ENCODE data around the gene WAC. TPM values are rescaled to one million over a fixed set of nuclear protein-coding genes. Genes with fewer than 3 reads are reported as not detected.

WAC gene
- total and polyA plus RNA-seq, 9 of the 15 experiments (the other 6 are each of a cell fraction or from before 2014, with no cell fraction given) = 24.8 to 123 (median 78.2) TPM

DNA sequence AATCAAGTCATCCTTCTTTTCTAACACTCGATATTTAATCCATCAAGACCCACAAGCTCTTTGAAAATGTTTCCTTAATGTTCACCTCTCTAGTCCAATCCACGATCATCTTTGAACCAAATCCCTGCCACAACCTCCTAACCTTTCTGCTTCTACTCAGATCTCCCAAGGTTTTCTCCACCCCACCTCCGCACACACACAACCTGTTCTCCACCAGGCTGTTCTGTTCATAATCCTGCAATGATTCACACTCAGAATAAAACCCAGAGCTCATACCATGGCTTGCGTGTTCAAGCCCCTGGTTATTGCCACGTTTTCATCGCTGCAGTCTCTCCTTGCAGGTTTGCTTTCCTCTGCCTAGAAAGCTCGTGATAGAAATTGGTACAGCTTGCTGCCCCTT is 90.6 kb downstream of the WAC start:
- no peak for DNase-seq (ENCODE audit: extremely low read depth in 1 of 4, low spot score in 3 of 4)
- Histone ChIP-seq H3K79me2 (ENCODE audit: control insufficient read depth, insufficient read depth, low read length) (no peaks in the 10 kb centered on the region), H3K4me3 (no peak overlapping the region), H3K9me1 (ENCODE audit: control insufficient read depth, insufficient read depth, low read length) (no peaks in the 10 kb centered on the region), H3K9ac (ENCODE audit: insufficient read depth in 1 of 2, low read depth in 2 of 2, low read length in 2 of 2) (no peak overlapping the region), H3K4me2 (ENCODE audit: insufficient read depth, low read length) (no peak overlapping the region), H3K4me1 (replicated peaks in 1 of 2; ENCODE audit: control insufficient read depth in 2 of 2, insufficient read depth in 2 of 2, low read length in 2 of 2) (no peaks in the 10 kb centered on the region), H3K9me3 (replicated peaks; ENCODE audit: control insufficient read depth, insufficient read depth, low read depth, low read length) (no peaks in the 10 kb centered on the region), H2AFZ (ENCODE audit: low read depth, low read length) (no peak overlapping the region), H3K27me3 (ENCODE audit: control insufficient read depth in 2 of 2, insufficient read depth in 2 of 2, low read length in 2 of 2) (peaks cover 2 to 6% of the 10 kb centered on the region in 2 experiments; a peak in 2 of 5 replicates), H3K27ac (ENCODE audit: extremely low read depth, low read depth, low read length) (no peak overlapping the region), H3K36me3 (ENCODE audit: control insufficient read depth, insufficient read depth, low read length) (peaks cover 22% of the 10 kb centered on the region; the same call in 2 of the 3 replicates), H4K20me1 (replicated peaks; ENCODE audit: control insufficient read depth, insufficient read depth, low read length) (peaks cover 13% of the 10 kb centered on the region; the same call in 1 of the 2 replicates)
- BruUV-seq (replicated peaks) = no TSS peak
- WGBS (ENCODE audit: insufficient coverage, low coverage, missing lambda C conversion rate) = 44% methylated on average over 7 of the region's 7 CpGs
- in situ Hi-C loops (cut with MboI) (no loop called here), intact Hi-C loops (cut with micrococcal nuclease) (loop anchor here (10.0 kb wide), 1 partner anchor 189 kb away; no protein-coding TSS in a partner anchor)
- FAIRE-seq = no peak
- ChIA-PET POLR2A (interaction anchor here (0.6 to 1.3 kb wide), 5 partner anchors 11 to 77 kb away, joined by 3 to 5 read pairs (median 3); no protein-coding TSS in a partner anchor), CTCF (ENCODE audit: low intra/inter-chr PET ratio) (no interaction called here)
- ATAC-seq = peak; percentile 33
- no peak for TF ChIP-seq CBX8 (IDR thresholded peaks at IDR 0.05; ENCODE audit: borderline replicate concordance, extremely low read depth, low read depth, low read length, poor library complexity, severe bottlenecking)
- no peak for TF ChIP-seq HNRNPK (IDR thresholded peaks at IDR 0.05; ENCODE audit: low read depth, low read length, poor library complexity, severe bottlenecking)
- TF ChIP-seq TAF7 (tag; IDR thresholded peaks at IDR 0.05) = no peak
- no peak for TF ChIP-seq ATF7 (IDR thresholded peaks at IDR 0.05)
- TF ChIP-seq, protein P1, sequence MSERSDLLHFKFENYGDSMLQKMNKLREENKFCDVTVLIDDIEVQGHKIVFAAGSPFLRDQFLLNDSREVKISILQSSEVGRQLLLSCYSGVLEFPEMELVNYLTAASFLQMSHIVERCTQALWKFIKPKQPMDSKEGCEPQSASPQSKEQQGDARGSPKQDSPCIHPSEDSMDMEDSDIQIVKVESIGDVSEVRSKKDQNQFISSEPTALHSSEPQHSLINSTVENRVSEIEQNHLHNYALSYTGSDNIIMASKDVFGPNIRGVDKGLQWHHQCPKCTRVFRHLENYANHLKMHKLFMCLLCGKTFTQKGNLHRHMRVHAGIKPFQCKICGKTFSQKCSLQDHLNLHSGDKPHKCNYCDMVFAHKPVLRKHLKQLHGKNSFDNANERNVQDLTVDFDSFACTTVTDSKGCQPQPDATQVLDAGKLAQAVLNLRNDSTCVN (CRISPR knock-in tag; IDR thresholded peaks at IDR 0.05) = no peak
- TF ChIP-seq POLR2AphosphoS2 (IDR thresholded peaks at IDR 0.05; ENCODE audit: low read length) = peak; percentile 41; the same call in 1 of the 2 replicates
- no peak for TF ChIP-seq ZNF77 (CRISPR knock-in tag; IDR thresholded peaks at IDR 0.05)
- TF ChIP-seq, protein P2, sequence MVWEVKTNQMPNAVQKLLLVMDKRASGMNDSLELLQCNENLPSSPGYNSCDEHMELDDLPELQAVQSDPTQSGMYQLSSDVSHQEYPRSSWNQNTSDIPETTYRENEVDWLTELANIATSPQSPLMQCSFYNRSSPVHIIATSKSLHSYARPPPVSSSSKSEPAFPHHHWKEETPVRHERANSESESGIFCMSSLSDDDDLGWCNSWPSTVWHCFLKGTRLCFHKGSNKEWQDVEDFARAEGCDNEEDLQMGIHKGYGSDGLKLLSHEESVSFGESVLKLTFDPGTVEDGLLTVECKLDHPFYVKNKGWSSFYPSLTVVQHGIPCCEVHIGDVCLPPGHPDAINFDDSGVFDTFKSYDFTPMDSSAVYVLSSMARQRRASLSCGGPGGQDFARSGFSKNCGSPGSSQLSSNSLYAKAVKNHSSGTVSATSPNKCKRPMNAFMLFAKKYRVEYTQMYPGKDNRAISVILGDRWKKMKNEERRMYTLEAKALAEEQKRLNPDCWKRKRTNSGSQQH (CRISPR knock-in tag; IDR thresholded peaks at IDR 0.05) = no peak
- TF ChIP-seq YBX1 (IDR thresholded peaks at IDR 0.05) = no peak
- no peak for TF ChIP-seq CREB1 (IDR thresholded peaks at IDR 0.05)
- no peak for TF ChIP-seq CREB1 (CRISPR knock-in tag; IDR thresholded peaks at IDR 0.05)
- TF ChIP-seq ZSCAN32 (CRISPR knock-in tag; IDR thresholded peaks at IDR 0.05) = no peak
- no peak for TF ChIP-seq SMARCC2 (IDR thresholded peaks at IDR 0.05; ENCODE audit: low read depth)
- no peak for TF ChIP-seq ZNF668 (CRISPR knock-in tag; IDR thresholded peaks at IDR 0.05)
- TF ChIP-seq POLR2AphosphoS5 (IDR thresholded peaks at IDR 0.05; ENCODE audit: control insufficient read depth, insufficient read depth, low read depth, low read length) = peak; percentile 25; the same call in 1 of the 2 replicates
- no peak for TF ChIP-seq SAFB (IDR thresholded peaks at IDR 0.05; ENCODE audit: borderline replicate concordance, low read depth, low read length)
- no peak for TF ChIP-seq SMAD2 (IDR thresholded peaks at IDR 0.05; ENCODE audit: low read depth, low read length)
- TF ChIP-seq, protein P3, sequence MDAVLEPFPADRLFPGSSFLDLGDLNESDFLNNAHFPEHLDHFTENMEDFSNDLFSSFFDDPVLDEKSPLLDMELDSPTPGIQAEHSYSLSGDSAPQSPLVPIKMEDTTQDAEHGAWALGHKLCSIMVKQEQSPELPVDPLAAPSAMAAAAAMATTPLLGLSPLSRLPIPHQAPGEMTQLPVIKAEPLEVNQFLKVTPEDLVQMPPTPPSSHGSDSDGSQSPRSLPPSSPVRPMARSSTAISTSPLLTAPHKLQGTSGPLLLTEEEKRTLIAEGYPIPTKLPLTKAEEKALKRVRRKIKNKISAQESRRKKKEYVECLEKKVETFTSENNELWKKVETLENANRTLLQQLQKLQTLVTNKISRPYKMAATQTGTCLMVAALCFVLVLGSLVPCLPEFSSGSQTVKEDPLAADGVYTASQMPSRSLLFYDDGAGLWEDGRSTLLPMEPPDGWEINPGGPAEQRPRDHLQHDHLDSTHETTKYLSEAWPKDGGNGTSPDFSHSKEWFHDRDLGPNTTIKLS (IDR thresholded peaks at IDR 0.05; ENCODE audit: borderline replicate concordance, low read depth) = no peak
- TF ChIP-seq RBM22 (IDR thresholded peaks at IDR 0.05; ENCODE audit: low read depth, low read length, poor library complexity, severe bottlenecking) = no peak
- TF ChIP-seq TAL1 (IDR thresholded peaks at IDR 0.05) = no peak
- no peak for TF ChIP-seq BDP1 (IDR thresholded peaks at IDR 0.05; ENCODE audit: insufficient read depth, insufficient read length)

Measured in K562 (cell line).